Coronary artery (tissue), 2 donors: ENCODE data around the gene TMEM150B.

Experiments
- DNase-seq: peaks from one replicate; pipeline ENCODE4 v3.0.0-alpha.2; 2017; ENCODE audit warnings: low spot score
- H3K27ac ChIP-seq, 2 donors: fragments of 200-600 bp; sonication (generic); one replicate each; pipeline ENCODE4 v1.5.1; 2016 to 2019
- H3K4me3 ChIP-seq: fragments of 200-600 bp; sonication (generic); 2 replicates; pipeline ENCODE4 v1.5.1; 2016; ENCODE audit warnings: mild to moderate bottlenecking, moderate library complexity
- CTCF ChIP-seq: fragments of 200-600 bp; sonication (generic); IDR thresholded peaks from one replicate; pipeline ENCODE4 v1.5.1; 2019; ENCODE audit warnings: antibody characterized with exemption

Gene TMEM150B

GRCh38 chr19:55324662-55325061 is 479 bp downstream of the TMEM150B start:
- TF ChIP-seq CTCF = no peak
- H3K27ac ChIP-seq = peak overlapping the region; percentile 37 to 58
- no peak overlapping the region for H3K4me3 ChIP-seq
- DNase-seq = no peak

GRCh38 chr19:55322204-55322885 is 2.8 kb downstream of the TMEM150B start:
- no peak for TF ChIP-seq CTCF

GRCh38 chr19:55321466-55322137 is 3.5 kb downstream of the TMEM150B start:
- H3K27ac ChIP-seq = no peak overlapping the region
- DNase-seq = no peak
- no peak for TF ChIP-seq CTCF
- no peak overlapping the region for H3K4me3 ChIP-seq

More at GRCh38 chr19:55322204-55322885, 2.8 kb downstream of the TMEM150B start:
- DNase-seq = no peak
- peak overlapping the region in 1 of 2 donors; percentile 22 for H3K27ac ChIP-seq
- no peak overlapping the region for H3K4me3 ChIP-seq

DNA sequence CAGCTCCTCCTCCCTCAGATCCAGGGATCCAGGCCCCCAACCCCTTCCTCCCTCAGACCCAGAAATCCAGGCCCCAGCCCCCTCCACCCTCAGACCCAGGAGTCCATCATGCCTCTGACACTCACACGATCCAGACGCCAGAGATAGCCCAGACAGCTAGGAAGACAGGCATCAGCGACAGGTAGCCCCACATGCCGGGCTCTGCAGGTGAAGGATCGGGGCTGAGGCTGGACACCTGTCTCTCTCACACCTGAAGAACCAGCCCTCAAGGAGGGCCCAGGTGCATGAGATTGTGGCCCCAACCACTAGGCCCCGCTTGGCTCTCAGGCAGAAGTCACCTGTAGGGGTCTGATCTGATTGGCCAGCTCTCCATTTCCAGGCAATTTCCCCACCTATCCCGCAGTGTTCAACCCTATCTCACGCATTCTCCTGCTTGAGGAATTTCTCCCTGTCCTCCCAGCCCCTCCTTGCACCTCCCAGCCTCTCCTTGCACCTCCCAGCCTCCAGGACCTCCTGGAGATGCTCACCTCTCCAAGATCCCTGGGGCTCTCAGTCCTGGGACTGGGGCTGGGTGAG is 4.2 kb downstream of the TMEM150B start:
- DNase-seq = no peak
- H3K4me3 ChIP-seq = no peak overlapping the region
- no peak overlapping the region for H3K27ac ChIP-seq
- no peak for TF ChIP-seq CTCF

- H3K27ac ChIP-seq = no peak overlapping the region
- no peak for DNase-seq
- TF ChIP-seq CTCF = no peak
- peak overlapping the region; percentile 1 for H3K4me3 ChIP-seq
Measured at GRCh38 chr19:55319785-55320184, 5.4 kb downstream of the TMEM150B start.

GRCh38 chr19:55316646-55317045 is 8.5 kb downstream of the TMEM150B start:
- TF ChIP-seq CTCF = no peak
- DNase-seq = no peak
- Histone ChIP-seq H3K27ac (no peak overlapping the region), H3K4me3 (no peak overlapping the region)
